ENCODE measurements around the gene AMPD3. TPM values are rescaled to one million over a fixed set of nuclear protein-coding genes. Genes with fewer than 3 reads are reported as not detected.

The AMPD3 gene
- total and polyA plus RNA-seq, 2 of the 13 experiments (the other 11 are each of a cell fraction or from before 2014, with no cell fraction given): 0.33 to 2.3 TPM

DNA sequence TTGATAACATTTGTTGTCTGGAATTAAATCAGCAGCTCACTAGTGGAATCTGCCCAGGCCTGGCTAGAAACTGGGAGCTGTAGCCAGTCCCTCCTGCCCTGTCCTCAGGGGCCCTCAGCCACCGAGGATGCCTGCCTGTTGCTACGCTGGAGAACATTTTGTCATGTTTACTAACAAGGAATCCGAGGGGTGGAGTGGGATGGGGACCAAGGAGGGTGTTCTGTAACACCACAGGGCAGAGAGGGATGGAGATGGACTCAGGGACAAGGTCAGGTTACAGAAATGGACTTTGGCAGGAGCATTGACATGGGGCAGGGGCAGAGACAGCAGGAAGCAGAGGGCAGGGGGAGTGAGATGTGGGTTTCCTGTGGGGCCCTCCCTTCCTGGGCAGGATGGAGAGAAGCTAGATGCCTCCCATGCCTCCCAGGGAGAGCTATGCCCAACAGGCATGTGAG, 45.8 kb upstream of the AMPD3 start (continued):
- TF ChIP-seq, protein P1, sequence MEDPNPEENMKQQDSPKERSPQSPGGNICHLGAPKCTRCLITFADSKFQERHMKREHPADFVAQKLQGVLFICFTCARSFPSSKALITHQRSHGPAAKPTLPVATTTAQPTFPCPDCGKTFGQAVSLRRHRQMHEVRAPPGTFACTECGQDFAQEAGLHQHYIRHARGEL (CRISPR knock-in tag; IDR thresholded peaks at IDR 0.05): no peak
- TF ChIP-seq REPIN1 (CRISPR knock-in tag; IDR thresholded peaks at IDR 0.05; ENCODE audit: borderline replicate concordance, low read depth): no peak
- TF ChIP-seq, protein P2, sequence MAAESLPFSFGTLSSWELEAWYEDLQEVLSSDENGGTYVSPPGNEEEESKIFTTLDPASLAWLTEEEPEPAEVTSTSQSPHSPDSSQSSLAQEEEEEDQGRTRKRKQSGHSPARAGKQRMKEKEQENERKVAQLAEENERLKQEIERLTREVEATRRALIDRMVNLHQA (CRISPR knock-in tag; IDR thresholded peaks at IDR 0.05): no peak
- no peak for TF ChIP-seq CREM (IDR thresholded peaks at IDR 0.05)
- TF ChIP-seq CREM (CRISPR knock-in tag; IDR thresholded peaks at IDR 0.05): no peak
- TF ChIP-seq ZNF792 (CRISPR knock-in tag; IDR thresholded peaks at IDR 0.05): no peak
- TF ChIP-seq, protein P3, sequence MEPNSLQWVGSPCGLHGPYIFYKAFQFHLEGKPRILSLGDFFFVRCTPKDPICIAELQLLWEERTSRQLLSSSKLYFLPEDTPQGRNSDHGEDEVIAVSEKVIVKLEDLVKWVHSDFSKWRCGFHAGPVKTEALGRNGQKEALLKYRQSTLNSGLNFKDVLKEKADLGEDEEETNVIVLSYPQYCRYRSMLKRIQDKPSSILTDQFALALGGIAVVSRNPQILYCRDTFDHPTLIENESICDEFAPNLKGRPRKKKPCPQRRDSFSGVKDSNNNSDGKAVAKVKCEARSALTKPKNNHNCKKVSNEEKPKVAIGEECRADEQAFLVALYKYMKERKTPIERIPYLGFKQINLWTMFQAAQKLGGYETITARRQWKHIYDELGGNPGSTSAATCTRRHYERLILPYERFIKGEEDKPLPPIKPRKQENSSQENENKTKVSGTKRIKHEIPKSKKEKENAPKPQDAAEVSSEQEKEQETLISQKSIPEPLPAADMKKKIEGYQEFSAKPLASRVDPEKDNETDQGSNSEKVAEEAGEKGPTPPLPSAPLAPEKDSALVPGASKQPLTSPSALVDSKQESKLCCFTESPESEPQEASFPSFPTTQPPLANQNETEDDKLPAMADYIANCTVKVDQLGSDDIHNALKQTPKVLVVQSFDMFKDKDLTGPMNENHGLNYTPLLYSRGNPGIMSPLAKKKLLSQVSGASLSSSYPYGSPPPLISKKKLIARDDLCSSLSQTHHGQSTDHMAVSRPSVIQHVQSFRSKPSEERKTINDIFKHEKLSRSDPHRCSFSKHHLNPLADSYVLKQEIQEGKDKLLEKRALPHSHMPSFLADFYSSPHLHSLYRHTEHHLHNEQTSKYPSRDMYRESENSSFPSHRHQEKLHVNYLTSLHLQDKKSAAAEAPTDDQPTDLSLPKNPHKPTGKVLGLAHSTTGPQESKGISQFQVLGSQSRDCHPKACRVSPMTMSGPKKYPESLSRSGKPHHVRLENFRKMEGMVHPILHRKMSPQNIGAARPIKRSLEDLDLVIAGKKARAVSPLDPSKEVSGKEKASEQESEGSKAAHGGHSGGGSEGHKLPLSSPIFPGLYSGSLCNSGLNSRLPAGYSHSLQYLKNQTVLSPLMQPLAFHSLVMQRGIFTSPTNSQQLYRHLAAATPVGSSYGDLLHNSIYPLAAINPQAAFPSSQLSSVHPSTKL (CRISPR knock-in tag; IDR thresholded peaks at IDR 0.05): peak; percentile 19; the same call in 1 of the 2 replicates
- TF ChIP-seq, protein P4, sequence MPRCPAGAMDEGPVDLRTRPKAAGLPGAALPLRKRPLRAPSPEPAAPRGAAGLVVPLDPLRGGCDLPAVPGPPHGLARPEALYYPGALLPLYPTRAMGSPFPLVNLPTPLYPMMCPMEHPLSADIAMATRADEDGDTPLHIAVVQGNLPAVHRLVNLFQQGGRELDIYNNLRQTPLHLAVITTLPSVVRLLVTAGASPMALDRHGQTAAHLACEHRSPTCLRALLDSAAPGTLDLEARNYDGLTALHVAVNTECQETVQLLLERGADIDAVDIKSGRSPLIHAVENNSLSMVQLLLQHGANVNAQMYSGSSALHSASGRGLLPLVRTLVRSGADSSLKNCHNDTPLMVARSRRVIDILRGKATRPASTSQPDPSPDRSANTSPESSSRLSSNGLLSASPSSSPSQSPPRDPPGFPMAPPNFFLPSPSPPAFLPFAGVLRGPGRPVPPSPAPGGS (CRISPR knock-in tag; IDR thresholded peaks at IDR 0.05): no peak
- no peak for TF ChIP-seq ZNF460 (CRISPR knock-in tag; IDR thresholded peaks at IDR 0.05; ENCODE audit: borderline replicate concordance)
- TF ChIP-seq HES4 (CRISPR knock-in tag; IDR thresholded peaks at IDR 0.05; ENCODE audit: borderline replicate concordance): no peak
- no peak for TF ChIP-seq HDAC2 (CRISPR knock-in tag; IDR thresholded peaks at IDR 0.05)
- TF ChIP-seq KLF6 (CRISPR knock-in tag; IDR thresholded peaks at IDR 0.05): no peak
- TF ChIP-seq, protein P5, sequence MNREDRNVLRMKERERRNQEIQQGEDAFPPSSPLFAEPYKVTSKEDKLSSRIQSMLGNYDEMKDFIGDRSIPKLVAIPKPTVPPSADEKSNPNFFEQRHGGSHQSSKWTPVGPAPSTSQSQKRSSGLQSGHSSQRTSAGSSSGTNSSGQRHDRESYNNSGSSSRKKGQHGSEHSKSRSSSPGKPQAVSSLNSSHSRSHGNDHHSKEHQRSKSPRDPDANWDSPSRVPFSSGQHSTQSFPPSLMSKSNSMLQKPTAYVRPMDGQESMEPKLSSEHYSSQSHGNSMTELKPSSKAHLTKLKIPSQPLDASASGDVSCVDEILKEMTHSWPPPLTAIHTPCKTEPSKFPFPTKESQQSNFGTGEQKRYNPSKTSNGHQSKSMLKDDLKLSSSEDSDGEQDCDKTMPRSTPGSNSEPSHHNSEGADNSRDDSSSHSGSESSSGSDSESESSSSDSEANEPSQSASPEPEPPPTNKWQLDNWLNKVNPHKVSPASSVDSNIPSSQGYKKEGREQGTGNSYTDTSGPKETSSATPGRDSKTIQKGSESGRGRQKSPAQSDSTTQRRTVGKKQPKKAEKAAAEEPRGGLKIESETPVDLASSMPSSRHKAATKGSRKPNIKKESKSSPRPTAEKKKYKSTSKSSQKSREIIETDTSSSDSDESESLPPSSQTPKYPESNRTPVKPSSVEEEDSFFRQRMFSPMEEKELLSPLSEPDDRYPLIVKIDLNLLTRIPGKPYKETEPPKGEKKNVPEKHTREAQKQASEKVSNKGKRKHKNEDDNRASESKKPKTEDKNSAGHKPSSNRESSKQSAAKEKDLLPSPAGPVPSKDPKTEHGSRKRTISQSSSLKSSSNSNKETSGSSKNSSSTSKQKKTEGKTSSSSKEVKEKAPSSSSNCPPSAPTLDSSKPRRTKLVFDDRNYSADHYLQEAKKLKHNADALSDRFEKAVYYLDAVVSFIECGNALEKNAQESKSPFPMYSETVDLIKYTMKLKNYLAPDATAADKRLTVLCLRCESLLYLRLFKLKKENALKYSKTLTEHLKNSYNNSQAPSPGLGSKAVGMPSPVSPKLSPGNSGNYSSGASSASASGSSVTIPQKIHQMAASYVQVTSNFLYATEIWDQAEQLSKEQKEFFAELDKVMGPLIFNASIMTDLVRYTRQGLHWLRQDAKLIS (CRISPR knock-in tag; IDR thresholded peaks at IDR 0.05): no peak
- no peak for TF ChIP-seq ONECUT2 (CRISPR knock-in tag; IDR thresholded peaks at IDR 0.05)
- no peak for TF ChIP-seq KMT2B (CRISPR knock-in tag; IDR thresholded peaks at IDR 0.05)
- TF ChIP-seq PAX8 (CRISPR knock-in tag; IDR thresholded peaks at IDR 0.05; ENCODE audit: borderline replicate concordance): no peak
- no peak for TF ChIP-seq ZNF337 (CRISPR knock-in tag; IDR thresholded peaks at IDR 0.05; ENCODE audit: borderline replicate concordance, low read depth)
- TF ChIP-seq ELF4 (CRISPR knock-in tag; IDR thresholded peaks at IDR 0.05; ENCODE audit: borderline replicate concordance): no peak
- TF ChIP-seq AHR (CRISPR knock-in tag; IDR thresholded peaks at IDR 0.05): no peak
- no peak for TF ChIP-seq SMYD3 (CRISPR knock-in tag; IDR thresholded peaks at IDR 0.05)
- TF ChIP-seq ZNF432 (CRISPR knock-in tag; IDR thresholded peaks at IDR 0.05; ENCODE audit: borderline replicate concordance): no peak
- TF ChIP-seq ZSCAN25 (CRISPR knock-in tag; IDR thresholded peaks at IDR 0.05): peak; percentile 90
- peak; percentile 57 for TF ChIP-seq HNF4A (CRISPR knock-in tag; IDR thresholded peaks at IDR 0.05)

Data from HepG2 (cell line).